IMR-90 (cell line): Measurements from ENCODE around the gene CGB1.

Experiments
- CHD1 ChIP-seq: IDR thresholded peaks from 2 replicates; pipeline ENCODE4 v1.6.1; 2012; ENCODE audit warnings: low read depth, low read length, improper control_type of control experiment
- MAFK ChIP-seq: IDR thresholded peaks from 2 replicates; pipeline ENCODE4 v1.6.1; 2012; ENCODE audit warnings: low read depth, low read length, improper control_type of control experiment
- POLR2A ChIP-seq: IDR thresholded peaks from 2 replicates; pipeline ENCODE4 v1.6.1; 2012; ENCODE audit warnings: mild to moderate bottlenecking, low read depth, low read length
- RAD21 ChIP-seq: IDR thresholded peaks from 2 replicates; pipeline ENCODE4 v1.6.1; 2012; ENCODE audit warnings: low read length, improper control_type of control experiment
- RCOR1 ChIP-seq: IDR thresholded peaks from 2 replicates; pipeline ENCODE4 v1.6.1; 2012; ENCODE audit warnings: mild to moderate bottlenecking, low read length, improper control_type of control experiment; ENCODE audit not compliant: insufficient replicate concordance
- SMC3 ChIP-seq: fragments of 150-350 bp; IDR thresholded peaks from 2 replicates; pipeline ENCODE4 v1.6.1; 2016; ENCODE audit warnings: low read depth, mild to moderate bottlenecking, antibody characterized with exemption, low read length, moderate library complexity
- TF ChIP-seq, protein P1 (sequence below): fragments of 150-350 bp; IDR thresholded peaks from 2 replicates; pipeline ENCODE4 v1.6.1; 2017; ENCODE audit warnings: mild to moderate bottlenecking, antibody characterized with exemption, low read length, low read depth
- TF ChIP-seq, protein P2 (sequence below): conservative IDR thresholded peaks from 2 replicates; pipeline ENCODE4 v1.5.1; 2012; ENCODE audit warnings: mild to moderate bottlenecking, low read depth, low read length, improper control_type of control experiment

DNA sequence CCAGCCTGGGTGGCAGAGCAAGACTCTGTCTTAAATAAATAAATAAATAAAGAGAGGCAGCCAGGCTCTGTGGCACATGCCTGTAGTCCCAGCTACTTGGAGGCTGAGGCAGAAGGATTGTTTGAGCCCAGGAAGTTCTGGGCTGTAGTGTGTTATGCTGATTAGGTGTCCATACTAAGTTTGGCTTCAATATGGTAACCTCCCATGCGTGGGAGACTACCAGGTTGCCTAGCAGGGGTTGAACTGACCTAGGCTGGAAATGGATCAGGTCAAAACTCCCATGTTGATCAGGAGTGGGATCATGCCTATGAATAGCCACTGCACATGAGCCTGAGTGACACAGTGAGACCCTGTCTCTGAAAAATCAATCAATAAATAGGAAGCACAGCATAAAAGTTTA is 44.6 kb upstream of the CGB1 start:
- TF ChIP-seq, protein P1, sequence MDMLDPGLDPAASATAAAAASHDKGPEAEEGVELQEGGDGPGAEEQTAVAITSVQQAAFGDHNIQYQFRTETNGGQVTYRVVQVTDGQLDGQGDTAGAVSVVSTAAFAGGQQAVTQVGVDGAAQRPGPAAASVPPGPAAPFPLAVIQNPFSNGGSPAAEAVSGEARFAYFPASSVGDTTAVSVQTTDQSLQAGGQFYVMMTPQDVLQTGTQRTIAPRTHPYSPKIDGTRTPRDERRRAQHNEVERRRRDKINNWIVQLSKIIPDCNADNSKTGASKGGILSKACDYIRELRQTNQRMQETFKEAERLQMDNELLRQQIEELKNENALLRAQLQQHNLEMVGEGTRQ = no peak
- TF ChIP-seq, protein P2, sequence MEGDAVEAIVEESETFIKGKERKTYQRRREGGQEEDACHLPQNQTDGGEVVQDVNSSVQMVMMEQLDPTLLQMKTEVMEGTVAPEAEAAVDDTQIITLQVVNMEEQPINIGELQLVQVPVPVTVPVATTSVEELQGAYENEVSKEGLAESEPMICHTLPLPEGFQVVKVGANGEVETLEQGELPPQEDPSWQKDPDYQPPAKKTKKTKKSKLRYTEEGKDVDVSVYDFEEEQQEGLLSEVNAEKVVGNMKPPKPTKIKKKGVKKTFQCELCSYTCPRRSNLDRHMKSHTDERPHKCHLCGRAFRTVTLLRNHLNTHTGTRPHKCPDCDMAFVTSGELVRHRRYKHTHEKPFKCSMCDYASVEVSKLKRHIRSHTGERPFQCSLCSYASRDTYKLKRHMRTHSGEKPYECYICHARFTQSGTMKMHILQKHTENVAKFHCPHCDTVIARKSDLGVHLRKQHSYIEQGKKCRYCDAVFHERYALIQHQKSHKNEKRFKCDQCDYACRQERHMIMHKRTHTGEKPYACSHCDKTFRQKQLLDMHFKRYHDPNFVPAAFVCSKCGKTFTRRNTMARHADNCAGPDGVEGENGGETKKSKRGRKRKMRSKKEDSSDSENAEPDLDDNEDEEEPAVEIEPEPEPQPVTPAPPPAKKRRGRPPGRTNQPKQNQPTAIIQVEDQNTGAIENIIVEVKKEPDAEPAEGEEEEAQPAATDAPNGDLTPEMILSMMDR = no peak
- TF ChIP-seq CHD1 (no peak), POLR2A (no peak), RAD21 (no peak), SMC3 (no peak), RCOR1 (no peak), MAFK (no peak)
